Activated B cell treated with CpG ODN at 0.5 μM for 24 hours (primary cell): ENCODE results near the gene FADS6. TPM values are rescaled to one million over a fixed set of nuclear protein-coding genes. Genes with fewer than 3 reads are reported as not detected.

Source experiments
- ATAC-seq: fragments of 200-7000 bp; cut with Tn5 transposase; one replicate; pipeline ENCODE4 v1.10.0; 2021; ENCODE audit warnings: low read depth, mild to moderate bottlenecking, moderate library complexity
- CTCF ChIA-PET: fragments of 350-600 bp; sonication (Branson Sonifier 250); formaldehyde crosslinking; loops from one replicate; lab custom pipeline; 2021; ENCODE audit warnings: antibody characterized with exemption; lab: Charles Lee
- POLR2A ChIA-PET: fragments of 350-600 bp; sonication (Branson Sonifier 250); formaldehyde crosslinking; loops from one replicate; lab custom pipeline; 2021; ENCODE audit warnings: antibody characterized with exemption; lab: Charles Lee
- DNase-seq: peaks from one replicate; pipeline ENCODE4 v3.0.0; 2022
- H3K27ac Mint-ChIP-seq: one replicate; pipeline ENCODE4 v1.8.0; 2020; ENCODE audit warnings: mixed read lengths
- H3K27me3 Mint-ChIP-seq: one replicate; pipeline ENCODE4 v1.8.0; 2021; ENCODE audit warnings: mixed read lengths
- H3K36me3 Mint-ChIP-seq: one replicate; pipeline ENCODE4 v1.8.0; 2021; ENCODE audit warnings: low read depth, mixed read lengths
- H3K4me1 Mint-ChIP-seq: one replicate; pipeline ENCODE4 v1.8.0; 2021; ENCODE audit warnings: mixed read lengths
- H3K4me3 Mint-ChIP-seq: one replicate; pipeline ENCODE4 v1.8.0; 2020; ENCODE audit warnings: mild to moderate bottlenecking, mixed read lengths
- H3K9me3 Mint-ChIP-seq: one replicate; pipeline ENCODE4 v1.8.0; 2020; ENCODE audit warnings: mixed read lengths
- intact Hi-C: fragments of 100-400 bp; cut with micrococcal nuclease; formaldehyde crosslinking; loops from one replicate; pipeline ENCODE4 v1.15.1; 2024
- total RNA-seq: library from RNA; stranded (reverse); gene quantifications from 2 replicates; pipeline ENCODE4 v1.2.3, GENCODE V29; 2022
- TF ChIP-seq, protein P1 (sequence below): fragments of 200-600 bp; IDR thresholded peaks from one replicate; pipeline ENCODE4 v1.8.0; 2022; ENCODE audit warnings: antibody characterized with exemption, mild to moderate bottlenecking

Gene FADS6
- total RNA-seq, 1 donor from 2014 or later, result not detected

DNA sequence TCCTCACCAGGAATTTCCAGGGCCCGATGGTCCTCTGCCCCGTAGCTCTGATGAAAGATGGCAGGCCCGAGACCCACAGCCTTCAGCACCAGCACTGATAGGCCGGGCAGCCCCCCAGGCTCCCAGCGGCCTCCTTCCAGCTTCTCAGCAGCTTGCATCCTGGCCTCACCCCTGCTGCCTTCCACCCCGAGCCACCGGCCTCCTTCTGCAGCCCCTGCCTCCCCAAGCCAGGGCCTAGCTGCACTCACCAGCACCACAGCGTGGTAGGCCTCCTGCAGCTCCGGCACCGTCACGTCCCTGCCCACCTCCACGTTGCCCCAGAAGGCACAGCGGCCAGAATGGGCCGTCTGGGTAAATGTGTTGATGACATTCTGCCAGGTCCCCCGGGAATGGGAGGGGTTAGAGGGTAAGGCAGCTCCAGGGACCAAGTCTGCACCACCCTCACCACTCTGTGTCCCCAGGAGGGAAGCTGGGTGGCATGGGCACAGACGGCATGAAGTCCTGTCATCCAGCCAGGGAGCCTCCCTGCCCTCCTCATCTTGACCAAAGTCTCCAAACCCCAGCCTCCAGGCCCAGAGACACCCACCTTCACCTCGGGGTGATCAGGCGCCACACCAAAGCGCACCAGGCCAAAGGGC is 27.1 kb downstream of the FADS6 start:
- Mint-ChIP-seq H3K27ac (no peak overlapping the region), H3K36me3 (no peaks in the 10 kb centered on the region), H3K27me3 (peaks cover 8% of the 10 kb centered on the region), H3K4me1 (peaks cover 13% of the 10 kb centered on the region), H3K9me3 (no peaks in the 10 kb centered on the region), H3K4me3 (no peak overlapping the region)
- TF ChIP-seq, protein P1, sequence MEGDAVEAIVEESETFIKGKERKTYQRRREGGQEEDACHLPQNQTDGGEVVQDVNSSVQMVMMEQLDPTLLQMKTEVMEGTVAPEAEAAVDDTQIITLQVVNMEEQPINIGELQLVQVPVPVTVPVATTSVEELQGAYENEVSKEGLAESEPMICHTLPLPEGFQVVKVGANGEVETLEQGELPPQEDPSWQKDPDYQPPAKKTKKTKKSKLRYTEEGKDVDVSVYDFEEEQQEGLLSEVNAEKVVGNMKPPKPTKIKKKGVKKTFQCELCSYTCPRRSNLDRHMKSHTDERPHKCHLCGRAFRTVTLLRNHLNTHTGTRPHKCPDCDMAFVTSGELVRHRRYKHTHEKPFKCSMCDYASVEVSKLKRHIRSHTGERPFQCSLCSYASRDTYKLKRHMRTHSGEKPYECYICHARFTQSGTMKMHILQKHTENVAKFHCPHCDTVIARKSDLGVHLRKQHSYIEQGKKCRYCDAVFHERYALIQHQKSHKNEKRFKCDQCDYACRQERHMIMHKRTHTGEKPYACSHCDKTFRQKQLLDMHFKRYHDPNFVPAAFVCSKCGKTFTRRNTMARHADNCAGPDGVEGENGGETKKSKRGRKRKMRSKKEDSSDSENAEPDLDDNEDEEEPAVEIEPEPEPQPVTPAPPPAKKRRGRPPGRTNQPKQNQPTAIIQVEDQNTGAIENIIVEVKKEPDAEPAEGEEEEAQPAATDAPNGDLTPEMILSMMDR, result no peak
- intact Hi-C loops, result no loop called here
- ChIA-PET CTCF (interaction anchor here (0.6 to 8.1 kb wide), 7 partner anchors 23 to 209 kb away, joined by 3 to 95 read pairs (median 6); no protein-coding TSS in a partner anchor), POLR2A (interaction anchor here (0.5 to 1.4 kb wide), 3 partner anchors 20 to 140 kb away, joined by 3 to 5 read pairs (median 5); no protein-coding TSS in a partner anchor)
- DNase-seq, result no peak
- ATAC-seq, result no peak

DNA sequence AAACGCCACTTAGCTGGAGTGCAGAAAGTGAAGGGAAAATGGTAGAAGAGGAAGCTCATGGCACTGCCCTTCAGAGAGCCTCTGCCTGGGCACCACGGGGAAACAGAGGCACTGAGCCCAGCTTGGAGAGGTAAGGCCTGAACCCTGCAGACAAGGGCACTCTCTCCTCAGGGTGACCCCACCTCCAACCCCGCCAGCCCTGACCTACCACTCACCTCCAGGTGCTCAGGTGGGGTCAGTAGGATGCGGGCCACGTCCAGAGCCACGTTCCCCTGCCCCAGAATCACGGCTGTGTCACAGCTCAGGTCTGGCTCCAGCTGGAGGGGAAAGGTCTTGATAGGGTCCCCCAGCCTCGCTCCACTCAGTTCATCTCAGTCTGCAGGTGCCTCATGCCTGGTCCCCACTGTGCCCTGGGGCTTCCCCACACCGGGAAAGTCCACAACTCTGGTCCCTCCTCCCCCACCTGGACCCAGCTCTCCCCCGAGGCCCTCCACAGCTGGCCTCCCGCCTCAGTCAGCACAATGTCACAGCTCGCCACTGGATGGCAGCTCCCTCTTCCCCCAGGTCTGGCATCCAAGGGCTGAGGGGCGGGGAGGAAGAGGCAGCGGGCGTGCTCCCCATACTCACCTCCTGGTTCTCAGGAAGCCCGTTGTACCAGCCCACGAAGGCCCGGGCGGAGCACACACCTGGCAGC is 27.8 kb downstream of the FADS6 start:
- Mint-ChIP-seq H3K27ac (no peak overlapping the region), H3K27me3 (peaks cover 8% of the 10 kb centered on the region), H3K4me3 (no peak overlapping the region), H3K4me1 (peaks cover 18% of the 10 kb centered on the region), H3K9me3 (no peaks in the 10 kb centered on the region), H3K36me3 (no peaks in the 10 kb centered on the region)
- DNase-seq, result no peak
- intact Hi-C loops, result no loop called here
- ChIA-PET CTCF (interaction anchor here (0.8 to 8.1 kb wide), 10 partner anchors 8 to 209 kb away, joined by 3 to 95 read pairs (median 5); no protein-coding TSS in a partner anchor), POLR2A (interaction anchor here (0.5 to 1.4 kb wide), 3 partner anchors 20 to 141 kb away, joined by 3 to 5 read pairs (median 5); no protein-coding TSS in a partner anchor)
- TF ChIP-seq, protein P1, result no peak
- no peak for ATAC-seq

DNA sequence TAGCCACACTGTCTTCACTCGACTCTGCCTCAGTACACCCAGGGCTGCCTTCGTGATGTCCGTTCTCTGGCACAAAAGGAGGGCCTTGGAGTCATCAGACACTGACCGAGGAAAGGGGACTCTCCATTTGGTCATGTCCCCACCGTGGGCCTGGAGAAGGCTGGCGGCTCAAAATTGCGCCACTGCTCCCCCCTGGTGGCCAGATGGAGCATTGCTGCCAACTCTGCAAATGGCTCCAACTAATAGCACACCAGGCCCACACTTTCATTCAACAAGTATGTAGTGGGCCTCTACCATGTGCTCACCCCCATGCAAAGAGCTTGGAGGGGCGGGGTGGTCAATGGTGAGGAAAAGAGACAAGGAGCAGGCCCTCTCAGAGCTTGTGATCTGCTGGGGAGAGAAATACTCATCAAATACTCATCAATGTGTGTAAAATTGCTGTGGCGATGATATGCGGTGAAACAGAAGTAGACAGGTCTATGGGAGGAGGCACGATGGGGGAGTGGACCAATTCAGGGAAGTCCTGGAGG is 28.5 kb downstream of the FADS6 start:
- H3K27ac Mint-ChIP-seq, result no peak overlapping the region

DNA sequence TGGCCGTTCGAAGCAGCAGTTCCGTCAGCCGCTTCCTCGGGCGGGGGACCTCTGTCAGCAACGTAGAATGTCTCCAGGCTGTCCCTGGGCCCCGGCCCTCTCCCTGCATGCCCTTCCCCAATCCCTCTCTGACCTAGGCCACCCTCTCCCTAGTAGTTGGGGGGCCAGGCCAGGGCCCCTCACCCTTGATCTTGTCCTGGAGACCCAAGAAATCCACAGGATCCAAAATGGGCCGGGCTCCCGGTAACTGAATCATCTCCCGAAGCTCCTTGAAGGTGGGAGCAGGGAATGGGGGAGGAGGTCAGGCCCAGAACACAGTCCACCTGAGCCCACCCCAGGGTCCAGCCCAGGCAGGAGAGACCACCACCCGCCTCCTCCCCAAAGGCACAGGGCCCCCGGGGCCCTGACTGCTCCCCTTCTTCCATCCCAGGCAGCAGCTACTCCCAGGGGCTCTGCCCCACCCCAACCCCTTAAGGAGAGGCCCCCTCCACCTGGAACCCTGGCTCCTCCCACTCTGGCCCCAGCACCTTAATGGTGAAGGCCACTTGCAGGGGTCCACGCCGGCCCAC is 29.1 kb downstream of the FADS6 start:
- ChIA-PET CTCF (interaction anchor here (0.9 to 8.1 kb wide), 4 partner anchors 9 to 207 kb away, joined by 4 to 95 read pairs (median 32); no protein-coding TSS in a partner anchor), POLR2A (interaction anchor here (4.7 kb wide), 1 partner anchor 9 kb away, joined by 28 read pairs; the partner anchor contains the start of gene FDXR)
- ATAC-seq (no peak), DNase-seq (no peak)
- H3K27me3 Mint-ChIP-seq, result peaks cover 11% of the 10 kb centered on the region
- TF ChIP-seq, protein P1, result no peak
- H3K4me1 Mint-ChIP-seq, result peaks cover 25% of the 10 kb centered on the region
- intact Hi-C loops, result loop anchor here (5.0 kb wide), 1 partner anchor 297 kb away; the partner anchor contains the start of gene CD300H
- no peaks in the 10 kb centered on the region for H3K9me3 Mint-ChIP-seq
- H3K36me3 Mint-ChIP-seq, result no peaks in the 10 kb centered on the region
- no peak overlapping the region for H3K27ac Mint-ChIP-seq
- H3K4me3 Mint-ChIP-seq, result no peak overlapping the region

More for the DNA sequence above, 28.5 kb downstream of the FADS6 start:
- POLR2A ChIA-PET, result no interaction called here
- CTCF ChIA-PET, result interaction anchor here (0.9 to 8.1 kb wide), 7 partner anchors 8 to 208 kb away, joined by 3 to 95 read pairs (median 8); no protein-coding TSS in a partner anchor
- Mint-ChIP-seq H3K9me3 (no peaks in the 10 kb centered on the region), H3K27me3 (peaks cover 11% of the 10 kb centered on the region), H3K4me3 (no peak overlapping the region), H3K36me3 (no peaks in the 10 kb centered on the region), H3K4me1 (peaks cover 25% of the 10 kb centered on the region)
- ATAC-seq (peak; percentile 76), DNase-seq (peak; percentile 69)
- TF ChIP-seq, protein P1, result no peak
- intact Hi-C loops, result loop anchor here (5.0 kb wide), 1 partner anchor 298 kb away; the partner anchor contains the start of gene CD300H
